Neural crest cell (in vitro differentiated cells): ENCODE data around the gene RNU6-7. TPM values are rescaled to one million over a fixed set of nuclear protein-coding genes. Genes with fewer than 3 reads are reported as not detected.

Experiments used
- DNase-seq: peaks from one replicate; pipeline ENCODE4 v3.0.0; 2021; ENCODE audit warnings: low read depth, mixed read lengths, low spot score
- H3K27ac Mint-ChIP-seq: one replicate; pipeline ENCODE4 v1.8.0; 2021; ENCODE audit warnings: mild to moderate bottlenecking, mixed read lengths; ENCODE audit not compliant: unreplicated experiment
- H3K27me3 Mint-ChIP-seq: 2 replicates; pipeline ENCODE4 v1.8.0; 2021; ENCODE audit warnings: low read depth, mild to moderate bottlenecking, mixed read lengths
- H3K36me3 Mint-ChIP-seq: 2 replicates; pipeline ENCODE4 v1.8.0; 2021; ENCODE audit warnings: low read depth, mild to moderate bottlenecking, mixed read lengths
- H3K4me1 Mint-ChIP-seq: 2 replicates; pipeline ENCODE4 v1.8.0; 2021; ENCODE audit warnings: mixed read lengths
- H3K4me3 Mint-ChIP-seq: one replicate; pipeline ENCODE4 v1.8.0; 2021; ENCODE audit warnings: mild to moderate bottlenecking, mixed read lengths
- H3K9me3 Mint-ChIP-seq: 2 replicates; pipeline ENCODE4 v1.8.0; 2021; ENCODE audit warnings: mixed read lengths
- total RNA-seq: library from RNA; stranded (reverse); gene quantifications from 2 replicates; pipeline ENCODE4 v1.2.1, GENCODE V29; 2021
- TF ChIP-seq, protein P1 (sequence below): fragments of 200-600 bp; sonication (generic); conservative IDR thresholded peaks from 2 replicates; pipeline ENCODE4 v1.5.0; 2021; ENCODE audit warnings: antibody characterized with exemption, mild to moderate bottlenecking

RNU6-7 gene
- total RNA-seq, 1 donor from 2014 or later: not detected

DNA sequence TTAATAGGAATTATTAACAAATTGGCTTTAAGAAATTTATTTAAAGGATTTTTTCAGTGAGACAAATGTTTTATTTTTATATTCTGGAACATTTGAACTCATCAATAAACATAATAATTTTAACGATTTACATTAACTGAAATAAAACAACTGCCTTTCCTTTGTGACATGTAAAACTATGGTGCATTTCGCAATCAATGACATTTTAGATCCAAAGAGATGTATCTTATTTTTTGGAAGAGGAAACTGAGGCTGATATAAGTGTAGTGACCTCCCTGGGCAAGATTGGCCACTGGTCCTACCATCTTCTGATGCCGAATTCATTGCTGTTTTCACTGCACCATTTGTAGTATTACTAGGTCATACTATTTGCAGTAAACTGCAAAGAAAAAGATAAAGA lies 3.7 kb downstream of the RNU6-7 start:
- Mint-ChIP-seq H3K27ac (no peak overlapping the region), H3K4me1 (peaks cover 28% of the 10 kb centered on the region), H3K36me3 (no peaks in the 10 kb centered on the region), H3K4me3 (peak overlapping the region; percentile 50), H3K9me3 (no peaks in the 10 kb centered on the region), H3K27me3 (peaks cover 27% of the 10 kb centered on the region)
- DNase-seq: no peak
- TF ChIP-seq, protein P1, sequence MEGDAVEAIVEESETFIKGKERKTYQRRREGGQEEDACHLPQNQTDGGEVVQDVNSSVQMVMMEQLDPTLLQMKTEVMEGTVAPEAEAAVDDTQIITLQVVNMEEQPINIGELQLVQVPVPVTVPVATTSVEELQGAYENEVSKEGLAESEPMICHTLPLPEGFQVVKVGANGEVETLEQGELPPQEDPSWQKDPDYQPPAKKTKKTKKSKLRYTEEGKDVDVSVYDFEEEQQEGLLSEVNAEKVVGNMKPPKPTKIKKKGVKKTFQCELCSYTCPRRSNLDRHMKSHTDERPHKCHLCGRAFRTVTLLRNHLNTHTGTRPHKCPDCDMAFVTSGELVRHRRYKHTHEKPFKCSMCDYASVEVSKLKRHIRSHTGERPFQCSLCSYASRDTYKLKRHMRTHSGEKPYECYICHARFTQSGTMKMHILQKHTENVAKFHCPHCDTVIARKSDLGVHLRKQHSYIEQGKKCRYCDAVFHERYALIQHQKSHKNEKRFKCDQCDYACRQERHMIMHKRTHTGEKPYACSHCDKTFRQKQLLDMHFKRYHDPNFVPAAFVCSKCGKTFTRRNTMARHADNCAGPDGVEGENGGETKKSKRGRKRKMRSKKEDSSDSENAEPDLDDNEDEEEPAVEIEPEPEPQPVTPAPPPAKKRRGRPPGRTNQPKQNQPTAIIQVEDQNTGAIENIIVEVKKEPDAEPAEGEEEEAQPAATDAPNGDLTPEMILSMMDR: no peak

DNA sequence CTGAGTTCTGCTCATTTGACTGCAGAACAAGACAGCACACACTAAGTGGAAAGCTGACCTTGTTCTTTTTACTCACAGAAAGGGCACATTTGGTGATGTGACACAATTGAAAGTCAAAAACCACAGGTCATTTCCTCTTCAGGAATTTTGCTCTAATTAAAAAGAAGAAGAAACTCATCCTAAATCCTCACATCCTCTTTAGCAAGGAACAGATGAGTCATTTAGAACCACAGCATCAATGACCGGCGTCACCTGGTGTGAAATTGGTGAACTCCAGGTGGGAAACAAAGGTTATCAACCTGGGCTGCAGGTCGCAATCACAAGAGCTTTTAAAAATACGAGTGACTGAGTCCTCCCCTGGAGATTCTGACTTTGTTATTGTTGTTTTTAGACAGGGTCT lies 4.1 kb downstream of the RNU6-7 start:
- Mint-ChIP-seq H3K27me3 (peaks cover 25% of the 10 kb centered on the region), H3K36me3 (no peaks in the 10 kb centered on the region), H3K27ac (no peak overlapping the region), H3K4me1 (peaks cover 25% of the 10 kb centered on the region), H3K4me3 (peak overlapping the region; percentile 50), H3K9me3 (no peaks in the 10 kb centered on the region)
- TF ChIP-seq, protein P1: no peak
- DNase-seq: no peak

DNA sequence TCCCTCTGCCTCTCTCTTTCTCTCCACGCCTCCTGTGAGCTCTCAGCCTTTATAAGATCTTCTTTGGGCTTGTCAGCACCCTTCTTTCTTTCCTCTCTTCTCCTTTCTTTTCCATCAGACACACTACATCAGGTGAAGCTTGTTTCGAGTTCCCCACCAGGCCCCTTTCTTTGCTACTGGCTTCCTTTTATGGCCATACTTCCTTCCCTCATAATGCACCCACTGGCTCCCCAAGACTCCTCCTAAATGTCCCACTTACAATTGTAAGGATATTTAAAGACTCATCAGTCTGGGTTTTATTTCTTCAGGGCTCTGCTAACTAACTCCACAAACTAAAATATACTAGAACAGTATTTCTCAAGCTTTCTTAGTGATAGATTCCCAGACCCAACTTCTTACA lies 4.7 kb downstream of the RNU6-7 start:
- H3K4me1 Mint-ChIP-seq: peaks cover 23% of the 10 kb centered on the region
- H3K36me3 Mint-ChIP-seq: no peaks in the 10 kb centered on the region
- no peak for DNase-seq
- peak overlapping the region; percentile 65 for H3K4me3 Mint-ChIP-seq
- H3K27me3 Mint-ChIP-seq: peaks cover 23% of the 10 kb centered on the region
- no peak overlapping the region for H3K27ac Mint-ChIP-seq
- TF ChIP-seq, protein P1: no peak
- H3K9me3 Mint-ChIP-seq: no peaks in the 10 kb centered on the region

DNA sequence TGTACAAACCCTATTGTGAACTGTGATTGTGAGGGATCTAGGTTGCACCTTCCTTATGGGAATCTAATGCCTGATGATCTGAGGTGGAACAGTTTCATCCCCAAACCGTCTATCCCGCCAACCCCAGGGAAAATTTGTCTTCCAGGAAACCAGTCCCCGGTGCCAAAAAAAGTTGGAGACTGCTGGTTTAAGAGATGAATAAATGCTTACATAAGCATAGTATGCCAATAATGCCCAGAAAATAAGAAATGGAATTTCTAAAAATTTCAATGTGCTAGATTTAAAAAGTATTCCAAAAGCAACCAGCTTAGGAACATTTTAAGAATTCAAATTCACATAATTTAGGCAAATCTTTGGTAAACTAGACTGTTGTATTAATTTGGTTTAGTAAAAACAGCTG lies 6.6 kb downstream of the RNU6-7 start:
- TF ChIP-seq, protein P1: no peak
- Mint-ChIP-seq H3K27me3 (peaks cover 16% of the 10 kb centered on the region), H3K36me3 (no peaks in the 10 kb centered on the region)

DNA sequence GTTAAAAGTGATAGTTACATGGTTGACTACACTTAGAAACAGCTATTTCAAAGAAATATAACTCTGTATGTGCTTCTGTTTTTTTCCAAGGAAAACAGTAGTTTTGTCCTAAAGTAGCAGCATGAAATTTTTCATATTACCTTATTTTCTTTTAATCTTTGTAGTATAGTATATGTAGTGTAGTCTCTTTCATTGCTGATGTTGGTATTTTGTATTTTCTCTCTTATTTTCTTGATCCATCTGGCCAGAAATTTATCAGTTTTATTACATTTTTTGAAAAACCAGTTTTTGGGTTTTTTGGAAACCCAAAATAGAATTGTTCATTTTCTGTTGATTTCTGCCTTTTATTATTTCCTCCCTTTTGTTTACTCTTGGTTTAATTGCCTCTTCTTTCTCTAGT lies 7.6 kb downstream of the RNU6-7 start:
- DNase-seq: no peak
- Mint-ChIP-seq H3K4me3 (no peak overlapping the region), H3K27ac (no peak overlapping the region), H3K36me3 (no peaks in the 10 kb centered on the region), H3K9me3 (peaks cover 3% of the 10 kb centered on the region), H3K27me3 (peaks cover 7% of the 10 kb centered on the region), H3K4me1 (no peaks in the 10 kb centered on the region)
- TF ChIP-seq, protein P1: no peak

More for the DNA sequence above, 6.6 kb downstream of the RNU6-7 start:
- Mint-ChIP-seq H3K4me3 (no peak overlapping the region), H3K27ac (no peak overlapping the region), H3K4me1 (peaks cover 8% of the 10 kb centered on the region), H3K9me3 (no peaks in the 10 kb centered on the region)
- no peak for DNase-seq

DNA sequence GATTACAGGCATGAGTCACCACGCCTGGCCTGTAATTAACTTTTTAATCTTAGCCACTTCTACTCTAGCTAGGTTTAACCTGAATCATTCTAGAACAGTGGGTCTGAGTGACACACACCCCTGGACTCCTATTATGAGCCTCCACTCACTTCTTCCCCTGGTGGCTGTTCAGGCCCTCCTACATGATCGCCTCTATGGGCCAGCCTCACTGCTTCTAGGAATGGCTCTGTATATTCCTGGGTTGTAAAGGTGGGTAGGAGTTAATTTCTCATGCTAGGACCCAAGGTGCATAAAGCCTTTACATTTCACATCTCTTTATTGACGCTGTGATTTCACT lies 9.2 kb downstream of the RNU6-7 start:
- TF ChIP-seq, protein P1: no peak
- no peak for DNase-seq

More for the DNA sequence above, 9.2 kb downstream of the RNU6-7 start:
- no peaks in the 10 kb centered on the region for H3K4me1 Mint-ChIP-seq
- H3K9me3 Mint-ChIP-seq: peaks cover 3% of the 10 kb centered on the region
- H3K4me3 Mint-ChIP-seq: no peak overlapping the region
- H3K27ac Mint-ChIP-seq: no peak overlapping the region
- no peaks in the 10 kb centered on the region for H3K36me3 Mint-ChIP-seq
- H3K27me3 Mint-ChIP-seq: peaks cover 6% of the 10 kb centered on the region
